Measurements from ENCODE around the gene INSYN2B. TPM values are rescaled to one million over a fixed set of nuclear protein-coding genes. Genes with fewer than 3 reads are reported as not detected.

Gene INSYN2B
- total RNA-seq, 1 donor from 2014 or later = 0.56 TPM

GRCh38 chr5:169989365-169989764, 9.1 kb upstream of the INSYN2B start:
- Mint-ChIP-seq H3K36me3 (no peaks in the 10 kb centered on the region), H3K27ac (no peak overlapping the region)
- DNase-seq (ENCODE audit: low spot score in 2 of 2, unreplicated experiment in 2 of 2) = no peak

GRCh38 chr5:169988947-169989346, 8.7 kb upstream of the INSYN2B start:
- no peak overlapping the region for H3K4me3 Mint-ChIP-seq
- peaks cover 41% of the 10 kb centered on the region for H3K27me3 Mint-ChIP-seq (ENCODE audit: low read depth)
- TF ChIP-seq CTCF (IDR thresholded peaks at IDR 0.05; ENCODE audit: unreplicated experiment) = no peak
- H3K27ac Mint-ChIP-seq = no peak overlapping the region
- no peaks in the 10 kb centered on the region for H3K9me3 Mint-ChIP-seq
- H3K36me3 Mint-ChIP-seq = no peaks in the 10 kb centered on the region
- DNase-seq (ENCODE audit: low spot score in 2 of 2, unreplicated experiment in 2 of 2) = no peak
- no peaks in the 10 kb centered on the region for H3K4me1 Mint-ChIP-seq

More at GRCh38 chr5:169989365-169989764, 9.1 kb upstream of the INSYN2B start:
- H3K4me1 Mint-ChIP-seq = no peaks in the 10 kb centered on the region
- no peak for TF ChIP-seq CTCF (IDR thresholded peaks at IDR 0.05; ENCODE audit: unreplicated experiment)
- H3K27me3 Mint-ChIP-seq (ENCODE audit: low read depth) = peaks cover 38% of the 10 kb centered on the region
- no peak overlapping the region for H3K4me3 Mint-ChIP-seq
- no peaks in the 10 kb centered on the region for H3K9me3 Mint-ChIP-seq

GRCh38 chr5:169988206-169988605, 7.9 kb upstream of the INSYN2B start:
- Mint-ChIP-seq H3K27me3 (ENCODE audit: low read depth) (peaks cover 44% of the 10 kb centered on the region), H3K4me1 (no peaks in the 10 kb centered on the region), H3K4me3 (no peak overlapping the region), H3K9me3 (no peaks in the 10 kb centered on the region), H3K27ac (no peak overlapping the region), H3K36me3 (no peaks in the 10 kb centered on the region)
- DNase-seq (ENCODE audit: low spot score in 2 of 2, unreplicated experiment in 2 of 2) = no peak
- TF ChIP-seq CTCF (IDR thresholded peaks at IDR 0.05; ENCODE audit: unreplicated experiment) = no peak

GRCh38 chr5:169979871-169980270, 424 bp downstream of the INSYN2B start:
- Mint-ChIP-seq H3K27me3 (ENCODE audit: low read depth) (peaks cover 55% of the 10 kb centered on the region), H3K36me3 (no peaks in the 10 kb centered on the region), H3K27ac (no peak overlapping the region), H3K4me3 (peak overlapping the region; percentile 60), H3K4me1 (peaks cover 13% of the 10 kb centered on the region), H3K9me3 (no peaks in the 10 kb centered on the region)
- TF ChIP-seq CTCF (IDR thresholded peaks at IDR 0.05; ENCODE audit: unreplicated experiment) = no peak
- no peak for DNase-seq (ENCODE audit: low spot score in 2 of 2, unreplicated experiment in 2 of 2)

- no peaks in the 10 kb centered on the region for H3K36me3 Mint-ChIP-seq
- no peak overlapping the region for H3K27ac Mint-ChIP-seq
Observed at GRCh38 chr5:169978714-169979113, 1.6 kb downstream of the INSYN2B start.

More at GRCh38 chr5:169978714-169979113, 1.6 kb downstream of the INSYN2B start:
- TF ChIP-seq CTCF (IDR thresholded peaks at IDR 0.05; ENCODE audit: unreplicated experiment) = no peak
- H3K9me3 Mint-ChIP-seq = no peaks in the 10 kb centered on the region
- no peak for DNase-seq (ENCODE audit: low spot score in 2 of 2, unreplicated experiment in 2 of 2)
- H3K27me3 Mint-ChIP-seq (ENCODE audit: low read depth) = peaks cover 48% of the 10 kb centered on the region
- H3K4me3 Mint-ChIP-seq = no peak overlapping the region
- peaks cover 13% of the 10 kb centered on the region for H3K4me1 Mint-ChIP-seq
